Islet of Langerhans (tissue), 1 donor: Measurements from ENCODE around the gene RBKS.
"Not testable (repeated sequence)": the region's sequence is repeated elsewhere in the genome, so short reads cannot be mapped to it uniquely, and the experiment has no call there.

Source experiments
- FAIRE-seq: peaks from one replicate; lab custom pipeline; 2011; peaks lifted over from hg19 to GRCh38; lab: Jason Lieb, UNC

Gene RBKS

DNA sequence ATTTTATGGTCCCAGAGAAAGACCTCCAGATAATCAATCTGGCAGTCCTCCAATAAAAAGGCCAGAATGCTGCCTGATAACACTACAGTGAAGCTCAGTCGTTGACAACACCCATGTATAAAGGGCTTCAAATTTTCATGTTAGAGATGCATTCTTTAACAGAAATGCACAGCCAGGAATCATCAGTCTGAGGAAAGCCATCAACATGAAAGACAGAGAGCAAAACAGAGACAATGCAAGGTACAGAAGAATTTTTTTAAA is 14.1 kb upstream of the RBKS start:
- no peak for FAIRE-seq

DNA sequence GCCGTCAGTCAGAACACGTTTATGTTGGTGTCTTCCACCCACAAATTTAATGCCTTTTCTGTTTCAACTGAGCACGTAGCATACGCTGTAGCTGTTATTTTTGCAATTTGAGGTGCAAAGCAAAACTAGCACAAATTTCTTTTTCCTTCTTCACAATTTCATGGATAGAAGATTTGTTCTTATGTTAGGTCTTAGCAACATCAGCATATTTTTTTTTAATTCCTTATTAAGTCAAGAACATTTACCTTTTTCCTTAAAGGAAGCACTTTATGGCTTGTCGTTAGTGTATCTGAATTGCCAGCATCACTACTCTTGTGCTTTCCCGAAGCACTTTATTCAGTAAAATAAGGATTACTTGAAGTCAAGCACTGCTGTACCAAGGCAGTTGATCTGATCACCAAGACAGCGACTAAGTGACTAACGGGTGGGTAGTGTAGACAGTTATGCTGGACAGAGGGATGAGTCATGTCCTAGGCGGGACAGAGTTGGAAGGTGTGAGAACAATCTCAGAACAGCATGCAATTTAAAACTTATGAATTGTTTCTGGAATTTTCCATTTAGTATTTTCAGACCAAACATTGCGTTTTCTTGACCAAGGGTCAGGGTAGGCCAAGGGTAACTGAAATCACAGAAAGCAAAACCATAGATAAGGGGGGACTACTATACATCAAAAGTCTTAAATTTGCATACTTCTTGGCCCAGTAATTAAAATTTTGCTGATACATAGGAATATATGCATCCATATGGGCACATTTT is 13.6 kb upstream of the RBKS start:
- FAIRE-seq: no peak

DNA sequence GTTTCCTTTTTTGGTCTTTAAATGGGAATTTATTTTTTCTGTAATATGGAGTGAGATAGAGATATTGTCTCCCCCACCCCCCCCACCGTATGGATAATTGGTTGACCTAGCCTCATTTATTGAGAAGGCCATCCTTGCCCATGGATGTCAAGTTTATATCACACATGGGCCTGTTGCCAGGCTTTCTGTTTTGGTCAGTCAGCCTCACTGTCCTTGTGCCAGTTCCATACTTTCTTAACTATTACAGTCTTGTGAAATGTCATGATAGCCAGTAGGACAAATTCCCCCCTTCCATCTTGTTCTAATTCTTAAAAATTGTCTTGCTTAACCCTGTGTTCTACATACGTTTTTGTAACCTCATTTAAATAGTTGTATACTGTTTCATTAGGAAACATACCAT is 12.8 kb upstream of the RBKS start:
- FAIRE-seq: no peak

DNA sequence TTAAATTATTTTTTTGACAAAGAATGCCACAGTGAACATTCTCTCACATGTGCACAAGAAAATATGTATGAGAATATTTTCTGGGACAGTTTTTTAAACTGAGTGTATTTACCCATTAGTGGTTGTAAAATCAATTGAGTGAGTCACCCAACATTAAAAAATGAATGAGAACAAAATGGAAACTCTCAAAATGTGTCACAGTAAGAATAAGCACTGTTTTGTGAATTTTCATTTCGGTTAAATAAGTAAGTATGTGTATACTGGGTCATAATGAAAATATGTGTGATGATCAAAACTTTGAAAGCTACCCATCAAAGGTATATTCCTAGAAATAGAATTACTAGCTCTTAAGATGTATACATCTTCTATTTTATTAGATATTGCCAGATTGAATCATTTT is 11.9 kb upstream of the RBKS start:
- no peak for FAIRE-seq

DNA sequence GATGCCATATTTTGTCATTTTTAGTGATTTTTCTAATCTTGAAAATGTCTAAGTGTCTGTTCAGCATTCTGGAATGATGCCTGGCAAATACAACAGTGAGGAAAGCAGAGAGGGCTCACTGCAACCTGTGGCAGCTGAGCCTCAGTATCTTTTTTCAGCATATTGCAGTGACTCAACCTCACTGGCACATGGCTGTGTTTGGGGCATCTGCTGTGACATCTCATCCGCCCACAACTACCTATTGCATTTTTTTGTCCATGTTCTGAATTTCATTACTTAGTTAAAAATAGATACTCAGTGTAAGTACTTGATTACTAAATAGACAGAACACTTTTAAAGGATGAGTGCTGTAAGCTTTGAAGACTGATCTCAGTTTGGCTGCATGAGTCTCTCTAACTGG is 11.0 kb upstream of the RBKS start:
- no peak for FAIRE-seq

DNA sequence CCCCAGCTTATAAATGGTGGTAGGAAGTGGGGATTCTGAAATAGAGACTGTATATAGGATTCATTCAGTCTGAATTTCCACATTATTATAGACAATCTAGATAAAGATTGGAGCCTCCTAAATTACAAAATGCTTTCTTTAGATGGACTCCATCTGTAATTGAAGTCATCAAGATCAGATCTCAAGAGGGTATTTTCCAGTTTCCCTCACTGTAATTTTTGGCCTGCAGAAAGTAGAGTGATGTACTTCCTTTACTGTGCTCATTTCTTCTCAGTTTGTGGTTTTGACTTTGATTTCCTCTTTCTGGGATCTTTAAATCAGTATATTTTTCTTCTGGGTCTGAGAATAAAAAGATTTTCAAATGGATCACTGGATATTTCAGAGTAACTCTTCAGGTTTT is 7.5 kb upstream of the RBKS start:
- no peak for FAIRE-seq

DNA sequence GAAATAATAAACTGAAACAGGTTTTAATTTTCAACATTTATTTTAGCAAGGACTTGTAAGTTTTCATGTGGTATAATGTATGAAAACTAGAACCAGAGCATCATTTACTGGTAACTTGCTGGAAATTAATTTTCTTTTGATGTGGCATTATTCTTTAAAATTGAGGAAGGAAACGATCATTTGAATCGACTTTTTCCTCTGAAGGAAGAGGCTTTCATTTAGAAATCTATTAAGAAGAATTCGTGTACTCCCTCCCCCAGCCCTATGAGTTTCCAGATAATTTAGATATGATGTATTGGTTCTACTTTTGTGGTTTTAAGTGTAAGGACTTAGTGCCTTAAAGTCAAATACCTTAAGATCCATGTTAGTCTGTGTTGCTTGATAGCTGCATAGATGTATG is 2.8 kb upstream of the RBKS start:
- no peak for FAIRE-seq

DNA sequence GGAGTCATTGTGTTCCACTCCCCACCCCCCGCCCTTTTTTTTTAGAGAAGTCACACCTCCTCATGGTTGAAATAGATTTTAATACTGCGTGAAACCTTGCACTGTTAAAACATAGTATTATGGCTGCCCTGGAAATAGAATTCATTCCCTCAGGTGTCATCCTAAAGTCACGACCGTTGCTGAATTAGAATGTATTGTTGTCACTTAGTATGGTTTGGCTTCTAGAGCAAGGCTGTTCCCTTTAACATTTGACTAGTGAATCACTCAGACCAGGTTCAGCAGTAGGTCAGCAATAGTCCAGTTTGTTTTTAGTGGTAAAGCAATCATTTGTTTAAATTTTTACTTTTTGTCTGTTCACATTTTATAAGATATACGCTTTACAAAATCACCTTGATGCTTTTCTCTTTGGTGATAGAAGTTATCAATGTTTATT is 1.5 kb upstream of the RBKS start:
- FAIRE-seq: no peak

DNA sequence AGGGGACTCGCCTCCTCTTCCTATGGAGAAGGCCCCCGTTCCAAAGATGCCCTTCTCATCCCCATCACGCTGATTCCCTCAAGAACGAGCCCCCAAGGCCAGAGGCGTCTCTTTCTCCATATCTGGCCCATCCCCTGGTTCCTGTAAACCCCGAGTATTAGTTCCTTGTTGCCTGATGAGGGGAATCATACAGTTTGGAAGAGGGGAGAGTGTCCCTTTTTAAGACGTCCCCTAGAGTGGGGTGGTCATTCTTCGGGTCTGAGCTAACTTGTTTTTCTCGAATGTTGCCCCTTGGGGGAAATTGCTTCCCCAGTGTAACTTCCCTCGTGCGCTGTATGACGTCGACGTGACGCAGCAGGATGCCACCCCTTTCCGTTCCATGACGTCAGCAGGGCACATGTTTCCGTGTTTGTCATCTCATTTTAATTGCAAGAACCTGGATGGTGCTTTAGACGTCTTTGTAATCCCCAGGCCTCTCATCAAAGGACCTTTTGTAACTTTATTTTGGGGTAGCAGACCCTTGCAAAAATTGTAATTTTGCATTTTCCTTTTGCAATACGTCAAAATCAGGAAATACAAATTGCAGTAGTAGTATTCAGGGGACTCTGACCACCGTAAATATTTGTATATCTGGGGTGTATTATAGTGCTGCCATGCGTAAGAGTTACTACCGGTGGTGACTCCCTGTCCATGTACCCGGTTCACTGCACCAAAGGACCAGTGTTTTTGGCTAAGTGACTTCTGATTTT is 911 bp upstream of the RBKS start:
- FAIRE-seq: no peak

DNA sequence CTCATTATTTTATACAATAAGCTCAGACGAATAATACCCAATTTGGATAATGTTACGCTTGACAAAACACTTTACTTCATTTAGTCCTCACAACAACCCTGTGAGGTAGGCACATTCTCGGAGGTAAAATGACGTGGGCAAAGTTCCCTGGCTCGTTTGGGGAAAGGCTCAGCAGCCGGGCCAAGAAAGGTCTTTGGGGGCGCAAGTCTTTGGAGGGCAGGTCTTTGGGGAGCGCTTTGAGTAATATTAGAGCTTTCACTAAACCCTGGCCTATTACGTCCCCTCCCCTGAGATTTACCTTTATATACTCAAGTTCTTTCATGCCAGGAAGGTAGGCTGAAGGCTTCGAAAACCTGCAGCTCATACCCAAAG is 427 bp downstream of the RBKS start:
- FAIRE-seq: no peak

DNA sequence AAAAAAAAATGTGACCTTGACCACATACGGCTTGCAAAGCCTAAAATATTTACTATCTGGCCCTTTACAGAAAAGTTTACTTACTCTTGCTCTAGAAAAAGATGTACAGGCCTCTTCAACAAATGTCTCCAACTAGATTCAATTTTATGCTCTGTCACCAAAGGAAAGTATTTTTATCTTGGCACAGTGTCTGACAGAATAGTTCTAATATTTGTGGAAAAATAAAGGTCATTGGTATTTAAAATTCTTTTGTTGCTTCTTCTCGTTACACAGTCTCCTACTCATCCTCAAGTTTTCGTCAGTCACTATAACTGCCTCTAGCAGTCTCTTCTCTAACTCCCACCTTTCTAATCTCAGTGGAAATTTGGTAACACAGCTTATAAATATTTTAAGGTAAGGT is 1.4 kb downstream of the RBKS start:
- no peak for FAIRE-seq

DNA sequence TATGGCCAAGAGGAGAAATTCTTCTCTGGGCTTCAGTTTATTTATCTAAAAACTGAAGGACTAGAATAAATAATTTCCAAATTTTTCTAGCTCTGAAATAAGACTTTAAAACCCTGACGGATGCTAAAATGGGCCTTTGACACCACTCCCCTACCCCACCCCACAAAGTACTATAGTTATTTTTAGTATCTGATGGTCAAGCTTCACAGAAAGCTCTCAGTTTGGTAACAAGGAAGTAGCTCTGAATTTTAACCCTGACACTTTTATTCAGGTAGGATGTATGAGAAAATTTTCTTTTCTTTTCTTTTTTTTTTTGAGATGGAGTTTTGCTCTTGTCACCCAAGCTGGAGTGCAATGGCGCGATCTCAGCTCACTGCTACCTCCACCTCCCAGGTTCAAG is 2.4 kb downstream of the RBKS start:
- FAIRE-seq: no peak

DNA sequence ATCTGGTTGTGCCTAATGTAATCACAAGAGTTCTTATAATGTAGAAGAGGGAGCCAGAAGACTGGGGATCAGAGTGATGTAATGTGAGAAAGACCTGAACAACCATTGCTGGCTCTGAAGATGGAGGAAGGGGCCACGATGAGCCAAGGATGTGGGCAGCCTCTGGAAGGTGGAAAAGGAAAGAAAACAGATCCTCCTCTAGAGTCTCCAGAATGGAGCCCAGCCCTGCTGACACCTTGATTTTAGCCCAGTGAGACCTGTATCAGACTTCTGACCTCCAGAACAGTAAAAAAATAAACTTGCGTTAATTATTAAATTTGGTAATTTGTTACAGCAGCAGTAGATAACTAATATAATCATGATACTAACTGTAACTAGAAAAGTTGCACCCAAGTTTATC is 3.1 kb downstream of the RBKS start:
- no peak for FAIRE-seq

DNA sequence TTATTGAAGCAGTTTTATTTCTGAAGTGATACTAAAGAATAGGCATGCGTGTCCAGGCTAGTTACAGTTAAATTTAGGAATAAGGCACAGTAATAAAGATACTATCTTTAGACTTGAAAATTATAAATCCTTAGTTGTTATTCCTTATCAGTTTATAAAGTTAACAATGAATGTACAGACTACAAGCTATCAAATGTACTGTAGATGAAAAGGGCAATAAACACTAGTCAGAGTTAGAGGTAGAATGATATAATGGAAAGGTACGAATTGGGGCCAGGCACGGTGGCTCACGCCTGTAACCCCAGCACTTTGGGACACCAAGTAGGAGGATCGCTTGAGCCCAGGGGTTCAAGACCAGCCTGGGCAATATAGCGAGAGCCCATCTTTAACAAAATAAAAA is 3.9 kb downstream of the RBKS start:
- FAIRE-seq: no peak

DNA sequence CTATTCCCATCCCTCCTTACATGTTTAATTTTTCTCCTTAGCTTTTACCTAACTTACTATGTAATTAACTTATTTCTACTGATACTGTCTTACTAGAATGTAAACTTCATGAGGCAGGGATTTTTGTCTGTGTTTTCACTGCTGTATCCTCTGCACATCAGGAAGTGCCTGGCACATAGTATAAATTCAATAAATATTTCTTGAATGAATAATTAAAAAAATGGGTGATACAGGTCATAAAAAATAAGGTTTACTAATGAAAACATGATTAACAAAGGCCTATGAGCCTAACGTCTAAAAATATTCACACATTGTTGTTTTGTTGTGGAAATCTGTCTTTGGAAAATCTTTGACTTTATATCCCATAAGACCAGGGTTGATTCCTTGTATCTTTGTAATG is 4.5 kb downstream of the RBKS start:
- no peak for FAIRE-seq

DNA sequence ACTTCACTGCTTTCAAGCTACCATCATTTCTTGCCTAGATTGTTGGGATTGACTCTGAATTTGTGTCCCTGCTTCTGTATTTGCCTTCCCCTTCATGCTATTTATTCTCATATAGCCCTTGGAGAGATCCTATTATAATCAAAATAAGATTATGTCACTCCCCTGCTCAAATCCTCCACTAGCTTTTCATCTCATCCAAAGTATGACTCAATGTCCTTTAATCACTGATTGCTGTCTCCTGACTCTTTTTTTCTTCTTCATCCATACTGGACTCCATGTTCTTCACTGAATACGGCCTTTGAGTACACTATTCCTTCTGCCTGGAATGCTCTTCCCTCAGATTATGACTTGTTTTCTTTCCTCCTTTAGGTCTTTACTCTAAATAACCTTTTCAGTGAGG is 5.0 kb downstream of the RBKS start:
- no peak for FAIRE-seq

DNA sequence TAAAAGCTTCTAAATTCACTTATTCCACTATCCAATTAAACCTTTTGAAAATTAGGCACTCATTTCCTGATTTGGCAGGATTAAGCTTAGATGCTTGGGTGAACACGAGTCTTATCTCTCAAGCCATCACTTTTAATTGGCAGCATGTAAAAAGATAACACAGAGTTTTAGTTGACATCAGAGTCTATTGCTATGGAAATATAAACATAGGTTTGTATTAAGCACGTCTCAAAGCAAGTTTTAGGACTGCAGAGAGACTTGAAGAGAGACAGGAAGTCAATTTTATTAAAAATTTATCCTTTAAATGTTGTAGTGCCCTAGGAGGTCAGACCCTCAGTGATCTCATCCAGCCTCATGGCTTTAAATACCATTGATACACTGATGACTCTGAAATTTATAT is 5.6 kb downstream of the RBKS start:
- no peak for FAIRE-seq

DNA sequence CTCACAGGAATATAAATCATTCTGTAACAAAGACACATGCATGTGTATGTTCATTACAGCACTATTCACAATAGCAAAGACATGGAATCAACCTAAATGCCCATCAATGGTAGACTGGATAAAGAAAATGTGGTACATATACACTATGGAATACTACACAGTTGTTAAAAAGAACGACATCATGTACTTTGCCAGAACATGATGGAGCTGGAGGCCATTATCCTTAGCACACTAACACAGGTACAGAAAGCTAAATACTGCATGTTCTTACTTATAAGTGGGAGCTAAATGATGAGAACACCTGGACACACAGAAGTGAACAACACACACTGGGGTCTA is 7.6 kb downstream of the RBKS start:
- not testable (repeated sequence) for FAIRE-seq

DNA sequence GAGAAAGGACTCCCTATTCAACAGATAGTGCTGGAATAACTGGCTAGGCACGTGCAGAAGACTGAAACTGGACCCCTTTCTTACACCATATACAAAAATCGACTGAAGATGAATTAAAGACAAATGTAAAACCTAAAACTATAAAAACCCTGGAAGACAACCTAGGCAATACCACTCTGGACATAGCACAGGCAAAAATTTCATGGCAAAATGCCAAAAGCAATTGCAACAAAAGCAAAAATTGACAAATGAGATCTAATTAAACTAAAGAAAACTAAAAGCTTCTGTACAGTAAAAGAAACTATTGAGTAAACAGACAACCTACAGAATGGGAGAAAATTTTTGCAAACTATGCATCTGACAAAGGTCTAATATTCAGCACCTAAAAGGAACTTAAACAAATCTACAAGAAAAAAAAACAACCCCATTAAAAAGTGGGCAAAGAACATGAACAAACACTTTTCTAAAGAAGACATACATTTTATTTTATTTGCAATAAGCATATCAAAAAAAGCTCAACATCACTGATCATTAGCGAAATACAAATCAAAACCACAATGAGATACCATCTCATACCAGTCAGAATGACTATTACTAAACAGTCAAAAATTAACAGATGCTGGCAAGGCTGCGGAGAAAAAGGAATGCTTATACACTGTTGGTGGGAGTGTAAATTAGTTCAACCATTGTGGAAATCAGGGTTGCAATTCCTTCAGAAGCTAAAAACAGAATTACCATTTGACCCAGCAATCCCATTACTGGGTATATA is 8.2 kb downstream of the RBKS start:
- not testable (repeated sequence) for FAIRE-seq

DNA sequence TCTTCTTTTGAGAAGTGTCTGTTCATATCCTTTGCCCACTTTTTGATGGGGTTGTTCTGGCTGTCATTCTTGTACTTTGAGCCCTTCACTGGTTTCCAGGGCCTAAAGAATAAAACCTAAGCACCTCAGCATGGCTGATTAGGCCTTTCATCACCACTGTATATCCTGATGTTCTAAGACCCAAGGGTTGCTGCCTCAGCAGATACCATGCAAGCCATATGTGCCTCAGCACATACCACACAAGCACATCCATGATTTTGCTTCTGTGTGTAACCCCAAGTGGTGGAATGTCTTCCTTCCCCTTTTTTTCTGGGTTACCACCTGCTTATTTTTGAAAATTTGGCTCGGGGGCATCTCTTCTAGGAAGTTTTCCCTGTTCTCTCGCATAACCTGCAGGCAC is 11.4 kb downstream of the RBKS start:
- no peak for FAIRE-seq

DNA sequence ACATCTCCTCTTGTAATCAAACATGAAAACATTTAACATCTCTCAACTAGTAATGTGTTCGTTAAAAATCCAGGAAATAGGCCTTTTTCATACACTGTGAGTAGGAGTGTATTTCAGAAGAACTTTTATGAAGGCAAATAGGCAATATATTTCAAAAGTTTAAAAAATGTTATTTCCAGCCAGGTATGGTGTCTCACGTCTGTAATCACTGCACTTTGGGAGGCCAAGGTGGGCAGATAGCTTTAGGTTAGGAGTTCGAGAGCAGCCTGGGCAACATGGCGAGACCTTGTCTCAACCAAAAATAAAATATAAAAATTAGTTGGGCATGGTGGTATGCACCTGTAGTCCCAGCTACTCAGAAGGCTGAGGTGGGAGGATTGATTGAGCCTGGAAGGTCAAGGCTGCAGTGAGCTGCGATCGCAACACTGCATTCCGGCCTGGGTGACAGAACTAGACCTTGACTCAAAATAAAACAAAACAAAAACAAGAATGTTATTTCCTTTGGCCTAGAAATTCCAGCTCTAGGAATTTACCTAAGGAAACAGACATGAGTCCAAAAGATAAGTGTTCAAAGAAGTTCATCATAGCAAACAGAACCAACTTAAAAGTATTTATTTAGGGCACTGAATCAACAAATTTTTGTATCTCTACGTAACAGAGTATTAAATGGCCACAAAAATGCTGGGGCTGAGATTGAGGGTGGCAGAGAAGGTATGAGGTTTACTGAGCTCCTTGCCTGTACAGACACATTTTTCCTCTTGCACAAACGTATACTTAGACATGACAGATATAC is 14.9 kb downstream of the RBKS start:
- no peak for FAIRE-seq

DNA sequence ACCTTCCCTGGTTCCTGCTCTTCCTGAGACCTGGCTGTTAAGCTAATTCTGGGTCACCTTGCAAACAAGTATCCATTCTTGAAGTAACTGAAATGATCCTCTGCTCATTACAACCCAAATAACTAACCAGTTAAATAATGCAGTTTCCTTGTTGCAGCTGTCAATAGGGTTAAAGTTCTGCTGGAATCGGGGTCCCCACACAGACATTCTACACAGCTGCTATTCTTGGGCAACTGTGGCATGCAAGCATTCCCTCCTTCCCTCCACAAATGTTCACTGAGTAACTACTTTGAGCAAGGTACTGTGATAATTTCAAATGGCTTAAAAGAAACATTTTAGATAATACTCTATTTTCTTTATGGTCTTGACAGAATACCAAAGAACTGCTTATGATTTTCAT is 17.1 kb downstream of the RBKS start:
- no peak for FAIRE-seq

DNA sequence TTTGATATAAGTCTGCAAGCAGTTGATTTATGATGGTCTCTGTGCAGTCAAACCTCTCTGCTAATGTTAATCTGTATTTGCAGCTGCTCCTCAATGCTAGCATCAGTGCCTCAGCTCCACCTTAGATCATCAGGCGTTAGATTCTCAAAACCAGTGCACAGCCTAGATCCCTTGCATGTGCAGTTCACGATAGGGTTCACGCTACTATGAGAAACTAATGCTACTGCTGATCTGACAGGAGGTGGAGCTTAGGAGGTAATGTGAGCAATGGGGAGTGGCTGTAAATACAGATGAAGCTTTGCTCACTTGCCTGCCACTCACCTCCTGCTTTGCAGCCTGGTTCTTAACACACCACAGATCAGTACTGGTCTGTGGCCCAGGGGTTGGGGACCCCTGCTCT is 18.4 kb downstream of the RBKS start:
- no peak for FAIRE-seq
